ENCODE results near the gene DCUN1D5. TPM values are rescaled to one million over a fixed set of nuclear protein-coding genes. Genes with fewer than 3 reads are reported as not detected.

DCUN1D5 gene
- total RNA-seq, 1 experiment from 2014 or later, result 68.3 TPM

DNA sequence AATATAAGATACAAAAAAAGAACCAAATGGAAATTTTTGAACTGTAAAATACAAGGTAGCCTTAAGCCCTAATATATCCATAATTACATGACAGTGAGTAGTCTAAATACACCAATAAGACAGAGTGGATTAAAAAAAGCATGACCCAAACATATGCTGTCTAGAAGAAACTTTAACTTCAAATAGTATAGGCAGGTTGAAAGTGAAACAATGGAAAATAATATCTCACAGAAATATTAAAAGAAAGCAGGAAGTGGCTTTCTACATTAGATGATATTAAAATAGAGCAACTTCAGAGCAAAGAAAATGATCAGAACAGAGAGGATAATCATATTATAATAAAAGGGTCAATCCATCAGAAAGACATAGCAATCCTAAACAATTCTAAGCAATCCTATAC is 21.8 kb downstream of the DCUN1D5 start:
- ATAC-seq (no peak), DNase-seq (ENCODE audit: low read depth, low spot score) (no peak)
- Histone ChIP-seq H3K4me1 (ENCODE audit: control insufficient read depth, insufficient read depth, low read length) (no peaks in the 10 kb centered on the region), H3K36me3 (ENCODE audit: control insufficient read depth, insufficient read depth, low read length) (peaks cover 11% of the 10 kb centered on the region; the same call in 1 of the 2 replicates), H3K27ac (ENCODE audit: low read length) (no peak overlapping the region), H3K9me3 (ENCODE audit: control insufficient read depth, insufficient read depth, low read depth, low read length) (no peaks in the 10 kb centered on the region), H3K27me3 (ENCODE audit: control insufficient read depth, insufficient read depth, low read length) (no peaks in the 10 kb centered on the region), H3K4me3 (ENCODE audit: low read depth in 2 of 2, low read length in 2 of 2) (no peak overlapping the region)
- TF ChIP-seq TCF7L2 (IDR thresholded peaks at IDR 0.05; ENCODE audit: low read depth, low read length), result no peak
- TF ChIP-seq, protein P1, sequence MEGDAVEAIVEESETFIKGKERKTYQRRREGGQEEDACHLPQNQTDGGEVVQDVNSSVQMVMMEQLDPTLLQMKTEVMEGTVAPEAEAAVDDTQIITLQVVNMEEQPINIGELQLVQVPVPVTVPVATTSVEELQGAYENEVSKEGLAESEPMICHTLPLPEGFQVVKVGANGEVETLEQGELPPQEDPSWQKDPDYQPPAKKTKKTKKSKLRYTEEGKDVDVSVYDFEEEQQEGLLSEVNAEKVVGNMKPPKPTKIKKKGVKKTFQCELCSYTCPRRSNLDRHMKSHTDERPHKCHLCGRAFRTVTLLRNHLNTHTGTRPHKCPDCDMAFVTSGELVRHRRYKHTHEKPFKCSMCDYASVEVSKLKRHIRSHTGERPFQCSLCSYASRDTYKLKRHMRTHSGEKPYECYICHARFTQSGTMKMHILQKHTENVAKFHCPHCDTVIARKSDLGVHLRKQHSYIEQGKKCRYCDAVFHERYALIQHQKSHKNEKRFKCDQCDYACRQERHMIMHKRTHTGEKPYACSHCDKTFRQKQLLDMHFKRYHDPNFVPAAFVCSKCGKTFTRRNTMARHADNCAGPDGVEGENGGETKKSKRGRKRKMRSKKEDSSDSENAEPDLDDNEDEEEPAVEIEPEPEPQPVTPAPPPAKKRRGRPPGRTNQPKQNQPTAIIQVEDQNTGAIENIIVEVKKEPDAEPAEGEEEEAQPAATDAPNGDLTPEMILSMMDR (IDR thresholded peaks at IDR 0.05), result no peak
- TF ChIP-seq, protein P2, sequence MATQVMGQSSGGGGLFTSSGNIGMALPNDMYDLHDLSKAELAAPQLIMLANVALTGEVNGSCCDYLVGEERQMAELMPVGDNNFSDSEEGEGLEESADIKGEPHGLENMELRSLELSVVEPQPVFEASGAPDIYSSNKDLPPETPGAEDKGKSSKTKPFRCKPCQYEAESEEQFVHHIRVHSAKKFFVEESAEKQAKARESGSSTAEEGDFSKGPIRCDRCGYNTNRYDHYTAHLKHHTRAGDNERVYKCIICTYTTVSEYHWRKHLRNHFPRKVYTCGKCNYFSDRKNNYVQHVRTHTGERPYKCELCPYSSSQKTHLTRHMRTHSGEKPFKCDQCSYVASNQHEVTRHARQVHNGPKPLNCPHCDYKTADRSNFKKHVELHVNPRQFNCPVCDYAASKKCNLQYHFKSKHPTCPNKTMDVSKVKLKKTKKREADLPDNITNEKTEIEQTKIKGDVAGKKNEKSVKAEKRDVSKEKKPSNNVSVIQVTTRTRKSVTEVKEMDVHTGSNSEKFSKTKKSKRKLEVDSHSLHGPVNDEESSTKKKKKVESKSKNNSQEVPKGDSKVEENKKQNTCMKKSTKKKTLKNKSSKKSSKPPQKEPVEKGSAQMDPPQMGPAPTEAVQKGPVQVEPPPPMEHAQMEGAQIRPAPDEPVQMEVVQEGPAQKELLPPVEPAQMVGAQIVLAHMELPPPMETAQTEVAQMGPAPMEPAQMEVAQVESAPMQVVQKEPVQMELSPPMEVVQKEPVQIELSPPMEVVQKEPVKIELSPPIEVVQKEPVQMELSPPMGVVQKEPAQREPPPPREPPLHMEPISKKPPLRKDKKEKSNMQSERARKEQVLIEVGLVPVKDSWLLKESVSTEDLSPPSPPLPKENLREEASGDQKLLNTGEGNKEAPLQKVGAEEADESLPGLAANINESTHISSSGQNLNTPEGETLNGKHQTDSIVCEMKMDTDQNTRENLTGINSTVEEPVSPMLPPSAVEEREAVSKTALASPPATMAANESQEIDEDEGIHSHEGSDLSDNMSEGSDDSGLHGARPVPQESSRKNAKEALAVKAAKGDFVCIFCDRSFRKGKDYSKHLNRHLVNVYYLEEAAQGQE (IDR thresholded peaks at IDR 0.05; ENCODE audit: insufficient read depth in 1 of 2, low read depth in 2 of 2, low read length in 1 of 2), result no peak
- TF ChIP-seq POLR2AphosphoS5 (IDR thresholded peaks at IDR 0.05; ENCODE audit: low read depth, low read length), result no peak
- TF ChIP-seq SIN3A (IDR thresholded peaks at IDR 0.05; ENCODE audit: borderline replicate concordance, insufficient read depth, low read depth, low read length), result no peak
- no TSS peak for BruUV-seq (replicated peaks)
- intact Hi-C loops (cut with micrococcal nuclease; ENCODE audit: unreplicated experiment), result no loop called here
- CTCF ChIA-PET, result interaction anchor here (0.7 kb wide), 2 partner anchors 1162 to 1208 kb away, joined by 3 to 5 read pairs; no protein-coding TSS in a partner anchor
- POLR2A ChIA-PET, result no interaction called here
- in situ Hi-C loops (cut with HindIII; ENCODE audit: low pct_unique_long_range_greater_than_20kb, low sequenced_read_pairs), result no loop called here

DNA sequence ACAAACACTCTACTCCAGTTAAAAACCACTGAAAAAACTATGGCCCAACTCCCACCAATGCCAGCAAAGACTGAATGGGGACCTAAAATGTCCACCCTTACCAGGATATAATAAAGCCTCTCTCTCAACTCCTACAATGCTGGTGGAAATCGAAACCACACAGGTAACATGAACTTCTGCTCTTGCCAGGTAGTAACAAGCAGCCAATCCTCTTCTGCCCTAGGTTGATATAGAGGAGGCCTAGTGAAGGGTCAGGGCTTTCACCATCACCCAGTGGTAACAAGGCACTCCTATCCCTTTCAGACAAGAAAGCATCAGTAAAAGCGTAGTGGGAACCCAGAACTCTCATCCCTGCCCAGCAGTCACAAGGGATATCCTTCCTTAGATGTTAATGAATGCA is 22.6 kb downstream of the DCUN1D5 start:
- H3K36me3 ChIP-seq (ENCODE audit: control insufficient read depth, insufficient read depth, low read length), result peaks cover 16% of the 10 kb centered on the region
- no peak for TF ChIP-seq POLR2AphosphoS5 (IDR thresholded peaks at IDR 0.05; ENCODE audit: low read depth, low read length)
- TF ChIP-seq SIN3A (IDR thresholded peaks at IDR 0.05; ENCODE audit: borderline replicate concordance, insufficient read depth, low read depth, low read length), result no peak
- TF ChIP-seq, protein P2 (IDR thresholded peaks at IDR 0.05; ENCODE audit: insufficient read depth in 1 of 2, low read depth in 2 of 2, low read length in 1 of 2), result no peak
- TF ChIP-seq, protein P1 (IDR thresholded peaks at IDR 0.05), result no peak
- TF ChIP-seq TCF7L2 (IDR thresholded peaks at IDR 0.05; ENCODE audit: low read depth, low read length), result no peak
- H3K27ac ChIP-seq (ENCODE audit: low read length), result no peak overlapping the region
- in situ Hi-C loops (cut with HindIII; ENCODE audit: low pct_unique_long_range_greater_than_20kb, low sequenced_read_pairs), result no loop called here
- no peaks in the 10 kb centered on the region for H3K9me3 ChIP-seq (ENCODE audit: control insufficient read depth, insufficient read depth, low read depth, low read length)
- DNase-seq (ENCODE audit: low read depth, low spot score) (no peak), ATAC-seq (no peak)
- H3K4me3 ChIP-seq (ENCODE audit: low read depth in 2 of 2, low read length in 2 of 2), result no peak overlapping the region
- intact Hi-C loops (cut with micrococcal nuclease; ENCODE audit: unreplicated experiment), result no loop called here
- H3K27me3 ChIP-seq (ENCODE audit: control insufficient read depth, insufficient read depth, low read length), result no peaks in the 10 kb centered on the region
- POLR2A ChIA-PET, result no interaction called here
- no peaks in the 10 kb centered on the region for H3K4me1 ChIP-seq (ENCODE audit: control insufficient read depth, insufficient read depth, low read length)
- CTCF ChIA-PET, result interaction anchor here (0.7 kb wide), 2 partner anchors 1161 to 1207 kb away, joined by 3 to 5 read pairs; no protein-coding TSS in a partner anchor
- no TSS peak for BruUV-seq (replicated peaks)

Measured in Panc1 (cell line).